GM12872 (cell line): ENCODE measurements around the gene PGM1.

Experiments used
- CTCF ChIP-seq: IDR thresholded peaks from 3 replicates; pipeline ENCODE4 v1.5.1; 2011; ENCODE audit warnings: low read depth, mild to moderate bottlenecking, low read length, moderate library complexity; ENCODE audit not compliant: insufficient read depth

The PGM1 gene

GRCh38 chr1:63703701-63704107, 110.5 kb downstream of the PGM1 start:
- no peak for TF ChIP-seq CTCF

GRCh38 chr1:63704443-63704842, 111.2 kb downstream of the PGM1 start:
- no peak for TF ChIP-seq CTCF

- TF ChIP-seq CTCF = no peak
Measured at GRCh38 chr1:63705078-63705477, 111.9 kb downstream of the PGM1 start.

GRCh38 chr1:63709267-63709828, 116.1 kb downstream of the PGM1 start:
- no peak for TF ChIP-seq CTCF
